Fibroblast of lung (primary cell): ENCODE data around the gene EXOC8. TPM values are rescaled to one million over a fixed set of nuclear protein-coding genes. Genes with fewer than 3 reads are reported as not detected.

Experiments
- DNase-seq, 2 donors: peaks; one replicate each; pipeline versions ENCODE4 v3.0.0 to v3.0.0-alpha.2; 2010; ENCODE audit warnings: low read depth in 2 of 2
- H2AFZ ChIP-seq: 2 replicates; pipeline ENCODE4 v1.5.1; 2012; ENCODE audit warnings: low read length, control low read depth, inconsistent platforms
- H3K27ac ChIP-seq: 2 replicates; pipeline ENCODE4 v1.5.1; 2011; ENCODE audit warnings: low read length, control low read depth; ENCODE audit not compliant: insufficient read depth
- H3K27me3 ChIP-seq: 2 replicates; pipeline ENCODE4 v1.5.1; 2011; ENCODE audit warnings: mild to moderate bottlenecking, low read length; ENCODE audit not compliant: control insufficient read depth, insufficient read depth
- H3K36me3 ChIP-seq: 2 replicates; pipeline ENCODE4 v1.5.1; 2011; ENCODE audit warnings: low read length; ENCODE audit not compliant: control insufficient read depth, insufficient read depth
- H3K4me1 ChIP-seq: 2 replicates; pipeline ENCODE4 v1.5.1; 2011; ENCODE audit warnings: low read length; ENCODE audit not compliant: control insufficient read depth, insufficient read depth; ENCODE audit errors: extremely low read depth
- H3K4me2 ChIP-seq: 2 replicates; pipeline ENCODE4 v1.5.1; 2011; ENCODE audit warnings: low read length, control low read depth; ENCODE audit not compliant: insufficient read depth; ENCODE audit errors: extremely low read depth
- H3K4me3 ChIP-seq, 4 experiments: fragments of 200-600 bp in 1 of 4; sonication (generic) in 1 of 4; replicated peaks in 1 of 4; 2 replicates each; pipeline ENCODE4 v1.5.1; 2011 to 2016; ENCODE audit warnings: low read length in 4 of 4, low read depth in 3 of 4, mild to moderate bottlenecking in 3 of 4, control low read depth in 2 of 4, inconsistent platforms in 1 of 4, mixed read lengths in 1 of 4; ENCODE audit not compliant: insufficient read depth in 1 of 4; ENCODE audit errors: control extremely low read depth in 1 of 4
- H3K79me2 ChIP-seq: 2 replicates; pipeline ENCODE4 v1.5.1; 2012; ENCODE audit warnings: mild to moderate bottlenecking, low read length, inconsistent platforms; ENCODE audit not compliant: control insufficient read depth, insufficient read depth
- H3K9ac ChIP-seq: 2 replicates; pipeline ENCODE4 v1.5.1; 2011; ENCODE audit warnings: mild to moderate bottlenecking, low read length, control low read depth; ENCODE audit not compliant: insufficient read depth
- H3K9me3 ChIP-seq: 2 replicates; pipeline ENCODE4 v1.5.1; 2012; ENCODE audit warnings: low read depth, low read length; ENCODE audit not compliant: control insufficient read depth, insufficient read depth
- H4K20me1 ChIP-seq: 2 replicates; pipeline ENCODE4 v1.5.1; 2011; ENCODE audit warnings: low read length; ENCODE audit not compliant: control insufficient read depth, insufficient read depth; ENCODE audit errors: extremely low read depth
- CTCF ChIP-seq, 2 donors: IDR thresholded peaks in 1 of 2; conservative IDR thresholded peaks in 1 of 2; 1 replicate in 1 of 2; 2 replicates in 1 of 2; pipeline ENCODE4 v1.5.1; 2011 to 2012; ENCODE audit warnings: low read length in 2 of 2, control low read depth in 1 of 2, inconsistent platforms in 1 of 2, low read depth in 1 of 2, mild to moderate bottlenecking in 1 of 2
- EZH2 ChIP-seq: IDR thresholded peaks from 2 replicates; pipeline ENCODE4 v1.5.1; 2012; ENCODE audit warnings: low read length, control low read depth, mild to moderate bottlenecking; ENCODE audit errors: missing control alignments
- polyA plus RNA-seq, 2 donors: library from polyadenylated mRNA; depleted of rRNA in 1 of 2; stranded (reverse) in 1 of 2; unstranded in 1 of 2; fragments of >200 nt; gene quantifications; 2 replicates each; pipeline ENCODE4 v1.2.1, GENCODE V29; 2011 to 2012; ENCODE audit warnings: missing spikeins in 1 of 2
- total RNA-seq: library from RNA; depleted of rRNA; stranded (reverse); fragments of >200 nt; gene quantifications from 2 replicates; pipeline ENCODE4 v1.2.1, GENCODE V29; 2014

The EXOC8 gene
- total and polyA plus RNA-seq, 2 donors (not counting 1 experiment from before 2014, with no cell fraction given) = 5.8 to 17.0 TPM

- H3K79me2 ChIP-seq = peaks cover 71% of the 10 kb centered on the region
- no peaks in the 10 kb centered on the region for H3K27me3 ChIP-seq
- peak overlapping the region; percentile 98 for H3K9ac ChIP-seq
- H4K20me1 ChIP-seq = peaks cover 5% of the 10 kb centered on the region
- peaks cover 1% of the 10 kb centered on the region for H3K36me3 ChIP-seq
- peak overlapping the region; percentile 89 for H3K4me2 ChIP-seq
- no peaks in the 10 kb centered on the region for H3K4me1 ChIP-seq
- H3K4me3 ChIP-seq = peak overlapping the region; percentile 87 to 98 (median 96)
- TF ChIP-seq EZH2 (no peak), CTCF (conservative IDR thresholded peaks at IDR 0.05 in 1 of 2, IDR thresholded peaks at IDR 0.05 in 1 of 2; ENCODE audit: low read depth in 1 of 2, low read length in 2 of 2) (no peak)
- peak in 1 of 2 donors; percentile 18 for DNase-seq
- H3K9me3 ChIP-seq = no peaks in the 10 kb centered on the region
- peak overlapping the region; percentile 88 for H2AFZ ChIP-seq
- H3K27ac ChIP-seq = peak overlapping the region; percentile 96
These were observed 595 bp downstream of the EXOC8 start for GRCh38 chr1:231337043-231337471.

GRCh38 chr1:231335663-231336602 is 1.7 kb downstream of the EXOC8 start:
- Histone ChIP-seq H3K9ac (no peak overlapping the region), H3K79me2 (peaks cover 69% of the 10 kb centered on the region), H3K9me3 (no peaks in the 10 kb centered on the region), H3K36me3 (peaks cover under 1% of the 10 kb centered on the region), H3K4me3 (peak overlapping the region; percentile 87 to 98 (median 96)), H3K27me3 (no peaks in the 10 kb centered on the region), H3K4me1 (no peaks in the 10 kb centered on the region), H2AFZ (no peak overlapping the region), H3K27ac (no peak overlapping the region), H3K4me2 (peak overlapping the region; percentile 89), H4K20me1 (peaks cover 5% of the 10 kb centered on the region)
- no peak for DNase-seq
- TF ChIP-seq EZH2 (no peak), CTCF (conservative IDR thresholded peaks at IDR 0.05 in 1 of 2, IDR thresholded peaks at IDR 0.05 in 1 of 2; ENCODE audit: low read depth in 1 of 2, low read length in 2 of 2) (no peak)

GRCh38 chr1:231334952-231335351 is 2.7 kb downstream of the EXOC8 start:
- Histone ChIP-seq H3K4me2 (peak overlapping the region; percentile 89), H3K36me3 (no peaks in the 10 kb centered on the region), H3K4me1 (no peaks in the 10 kb centered on the region), H3K9me3 (no peaks in the 10 kb centered on the region), H3K27me3 (no peaks in the 10 kb centered on the region), H2AFZ (no peak overlapping the region), H3K4me3 (peak overlapping the region; percentile 8 to 98 (median 92)), H3K27ac (no peak overlapping the region), H4K20me1 (peaks cover 5% of the 10 kb centered on the region), H3K9ac (no peak overlapping the region), H3K79me2 (peaks cover 66% of the 10 kb centered on the region)
- no peak for TF ChIP-seq CTCF (conservative IDR thresholded peaks at IDR 0.05 in 1 of 2, IDR thresholded peaks at IDR 0.05 in 1 of 2; ENCODE audit: low read depth in 1 of 2, low read length in 2 of 2)
- no peak for TF ChIP-seq EZH2
- no peak for DNase-seq
